Measurements from ENCODE around the gene RWDD2A.

Gene RWDD2A

DNA sequence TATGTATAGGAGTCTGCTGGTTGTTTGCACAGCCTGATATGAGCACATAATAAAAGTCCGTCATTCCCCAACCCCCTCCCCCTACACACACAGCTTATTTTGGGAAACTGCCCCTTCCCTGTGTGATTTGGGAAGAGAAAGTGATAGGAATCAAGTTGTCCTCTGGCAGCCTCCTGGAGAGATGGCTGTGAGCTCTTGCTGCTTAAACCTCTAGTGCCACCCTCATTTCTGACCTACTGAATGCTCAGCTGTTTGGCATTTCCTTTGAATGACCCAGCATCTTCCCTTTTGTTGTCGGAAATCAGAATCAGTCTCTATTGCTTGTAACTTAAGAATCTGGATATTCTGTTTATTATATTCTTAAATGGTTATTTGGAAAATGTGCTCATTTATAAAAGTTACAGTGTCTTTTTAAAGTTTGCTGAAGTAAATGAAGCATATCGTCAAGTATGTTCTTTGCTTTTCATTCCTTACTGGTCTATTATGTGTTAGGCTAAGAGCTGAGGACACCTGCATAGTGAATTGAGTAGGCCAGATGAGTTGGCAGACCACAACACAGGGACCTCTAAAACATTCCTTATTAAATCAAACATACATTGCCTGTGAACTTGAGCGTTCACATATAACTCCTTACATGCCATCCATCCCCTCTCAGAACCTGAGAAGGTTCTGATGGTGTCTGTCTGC, 5.5 kb downstream of the RWDD2A start:
- DNase-seq (ENCODE audit: low read depth), result no peak

DNA sequence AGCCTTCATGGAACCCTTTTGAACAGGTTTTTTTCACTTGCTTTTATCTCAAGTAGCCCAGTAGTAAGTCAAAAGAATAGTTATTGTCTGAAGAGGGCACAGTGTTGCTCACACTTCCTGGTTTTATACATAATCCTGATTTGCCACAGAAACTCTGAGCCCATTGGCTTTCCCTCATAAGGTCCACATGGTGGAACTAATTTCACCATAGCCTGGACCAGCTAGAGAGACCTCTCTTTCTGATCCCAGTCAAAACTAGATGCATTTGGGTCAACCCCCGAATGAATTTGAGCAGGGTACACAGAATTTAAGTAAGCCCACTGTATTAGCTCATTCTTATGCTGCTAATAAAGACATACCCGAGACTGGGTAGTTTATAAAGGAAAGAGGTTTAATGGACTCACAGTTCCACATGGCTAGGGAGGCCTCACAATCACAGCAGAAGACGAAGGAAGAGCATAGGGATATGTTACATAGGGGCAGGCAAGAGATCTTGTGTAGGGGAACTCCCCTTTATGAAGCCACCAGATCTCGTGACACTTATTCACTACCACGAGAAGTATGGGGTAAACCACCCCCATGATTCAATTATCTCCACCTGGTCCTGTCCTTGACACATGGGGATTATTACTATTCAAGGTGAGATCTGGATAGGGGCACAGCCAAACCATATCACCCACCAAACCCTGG, 6.2 kb downstream of the RWDD2A start:
- no peak for DNase-seq (ENCODE audit: low read depth)

DNA sequence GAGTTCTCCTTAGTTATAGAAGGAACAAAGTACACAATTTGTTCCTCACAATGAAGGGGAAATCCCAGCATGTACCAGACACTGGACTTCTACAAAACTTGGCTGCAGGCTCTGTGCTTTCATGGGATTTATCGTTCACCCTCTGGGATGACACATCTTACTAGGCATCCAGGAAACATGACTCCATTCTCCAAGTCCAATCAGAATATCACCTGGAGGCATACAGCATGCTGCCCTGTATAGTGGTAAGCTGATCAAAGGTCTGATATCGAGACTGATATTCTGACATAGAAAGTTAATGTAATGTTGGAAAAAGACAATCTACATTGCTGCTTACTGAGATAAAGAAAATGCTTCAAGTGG, 6.7 kb downstream of the RWDD2A start:
- DNase-seq (ENCODE audit: low read depth), result no peak

DNA sequence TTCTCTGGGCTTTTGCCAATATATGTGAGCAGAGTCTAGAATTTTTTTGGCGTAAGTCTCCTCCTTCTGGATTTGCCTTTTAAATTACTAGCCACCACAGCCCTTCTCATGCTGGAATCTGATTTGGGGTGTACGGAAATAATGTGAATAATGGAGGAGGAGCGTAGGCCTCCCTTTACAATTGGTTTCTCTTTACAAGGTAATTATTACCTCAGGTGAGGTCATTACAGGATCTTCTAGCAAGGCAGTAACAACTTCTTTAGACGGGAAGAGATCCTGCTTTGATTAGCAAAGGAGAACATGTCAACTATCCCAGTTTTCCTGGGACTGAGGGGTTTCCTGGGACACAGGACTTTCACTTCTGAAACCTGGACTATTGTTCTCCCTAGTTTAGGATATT, 8.9 kb downstream of the RWDD2A start:
- DNase-seq (ENCODE audit: low read depth), result no peak

DNA sequence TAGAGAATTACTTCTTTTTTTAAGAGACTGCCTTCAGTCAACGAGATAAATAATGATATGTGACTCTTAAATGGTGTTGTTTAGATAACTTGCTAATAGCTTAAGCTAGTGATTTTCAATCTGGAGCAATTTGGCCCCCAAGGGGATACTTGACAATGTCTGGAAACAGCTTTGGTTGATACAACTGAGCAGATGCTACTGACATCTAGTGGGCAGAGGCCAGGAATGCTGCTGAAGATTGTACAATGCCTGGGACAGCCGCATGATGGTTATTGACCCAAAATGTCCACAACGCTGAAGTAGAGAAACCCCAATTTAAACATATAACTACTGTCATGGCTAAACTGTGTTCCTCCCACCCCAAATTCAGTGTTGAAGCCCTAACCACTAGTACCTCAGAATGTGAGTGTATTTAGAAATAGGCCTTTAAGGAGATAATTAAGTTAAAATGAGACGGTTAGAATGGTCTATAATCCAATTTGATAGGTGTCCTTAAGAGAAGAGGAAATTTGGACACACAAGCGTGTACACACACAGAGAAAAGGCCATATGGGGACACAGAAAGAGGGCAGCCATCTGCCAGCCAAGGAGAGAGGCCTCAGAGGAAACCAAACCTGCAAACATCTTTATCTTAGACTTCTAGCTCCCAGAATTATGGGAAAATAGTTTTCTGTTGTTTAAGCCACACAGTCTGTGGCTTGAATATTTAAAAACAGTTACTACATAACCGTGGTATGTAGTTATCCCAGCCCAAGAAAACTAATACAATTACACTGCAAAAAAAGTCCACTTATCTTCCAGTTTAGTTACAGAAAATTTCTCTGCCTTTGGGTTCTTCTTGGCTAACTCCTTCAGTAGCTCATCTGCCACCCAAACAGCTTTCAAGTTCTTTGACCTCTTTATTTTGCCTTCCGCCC, 22.2 kb downstream of the RWDD2A start:
- peak; percentile 13 for DNase-seq (ENCODE audit: low read depth)

DNA sequence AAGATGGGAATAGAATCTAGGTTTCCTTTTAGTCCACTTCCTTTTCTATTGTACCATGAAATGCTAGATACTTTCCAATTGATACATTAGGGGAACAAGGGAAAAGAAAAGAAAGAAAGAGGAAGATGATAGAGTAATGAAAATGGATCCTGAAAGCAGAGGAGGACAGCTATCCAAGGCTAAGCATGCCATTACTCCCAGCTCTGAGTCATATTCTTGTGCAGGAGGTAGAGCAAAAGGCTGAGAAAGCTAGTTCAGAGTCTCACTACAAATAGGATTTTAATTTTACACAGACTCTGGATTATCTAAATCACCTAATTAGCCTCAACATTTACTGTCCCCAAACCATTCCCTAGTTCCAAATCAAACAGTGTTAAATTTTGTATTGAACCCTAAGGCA, 23.6 kb downstream of the RWDD2A start:
- no peak for DNase-seq (ENCODE audit: low read depth)

DNA sequence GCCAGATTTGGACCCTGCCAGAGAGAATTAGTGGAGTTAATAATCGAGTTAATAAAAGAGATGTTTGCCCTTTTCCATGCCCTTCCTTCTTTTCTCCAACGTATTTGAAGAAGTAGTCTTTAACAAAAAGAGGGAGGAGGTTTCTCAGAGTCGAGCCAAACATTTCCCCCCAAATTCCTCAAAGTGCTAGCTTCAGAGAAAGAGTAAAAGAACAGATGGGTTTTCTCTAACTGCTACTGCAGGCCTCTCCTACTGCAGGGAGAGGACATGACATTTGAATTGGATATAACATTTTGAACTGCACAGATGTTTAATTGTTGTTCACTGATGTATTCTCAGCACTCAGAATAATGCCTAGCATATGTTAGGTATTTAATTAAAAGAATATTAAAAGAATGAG, 25.5 kb downstream of the RWDD2A start:
- DNase-seq (ENCODE audit: low read depth), result no peak

DNA sequence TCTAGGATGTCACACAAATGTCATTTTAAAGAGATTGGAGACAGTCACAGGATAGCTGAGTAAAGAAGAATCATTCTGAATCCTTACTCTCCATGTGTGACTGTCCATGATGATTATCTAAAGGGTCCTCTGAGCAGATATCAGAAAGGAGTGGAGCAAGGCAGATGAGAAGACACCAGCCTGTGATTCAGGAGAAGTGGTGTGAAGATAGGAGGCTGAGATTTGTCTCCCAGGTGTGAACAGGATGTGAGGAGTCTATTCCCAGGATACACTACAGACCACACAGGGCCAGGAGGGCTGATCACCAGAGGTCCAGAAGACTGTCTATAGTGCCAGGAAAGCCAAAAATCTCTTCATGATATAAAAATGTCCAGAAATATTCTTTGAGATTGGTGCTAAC, 27.0 kb downstream of the RWDD2A start:
- no peak for DNase-seq (ENCODE audit: low read depth)

DNA sequence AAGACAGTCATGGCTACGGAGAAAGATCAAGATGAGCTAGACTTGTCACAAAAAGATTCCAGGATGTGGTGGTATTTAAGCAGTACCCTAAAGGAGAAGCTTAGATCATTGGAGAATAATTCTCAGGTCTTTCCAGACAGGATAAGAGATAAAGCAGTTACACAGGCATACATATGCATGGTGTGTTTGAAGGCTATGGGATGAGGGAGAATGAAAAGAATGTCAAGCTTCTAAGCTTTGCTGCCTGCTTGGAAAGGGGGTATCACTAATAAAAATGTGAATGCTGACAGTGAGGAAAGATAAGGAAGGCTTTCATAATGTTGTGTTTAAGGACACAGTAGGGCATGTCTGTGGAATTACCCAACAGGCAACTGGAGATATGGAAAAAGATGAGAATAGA, 28.1 kb downstream of the RWDD2A start:
- no peak for DNase-seq (ENCODE audit: low read depth)

DNA sequence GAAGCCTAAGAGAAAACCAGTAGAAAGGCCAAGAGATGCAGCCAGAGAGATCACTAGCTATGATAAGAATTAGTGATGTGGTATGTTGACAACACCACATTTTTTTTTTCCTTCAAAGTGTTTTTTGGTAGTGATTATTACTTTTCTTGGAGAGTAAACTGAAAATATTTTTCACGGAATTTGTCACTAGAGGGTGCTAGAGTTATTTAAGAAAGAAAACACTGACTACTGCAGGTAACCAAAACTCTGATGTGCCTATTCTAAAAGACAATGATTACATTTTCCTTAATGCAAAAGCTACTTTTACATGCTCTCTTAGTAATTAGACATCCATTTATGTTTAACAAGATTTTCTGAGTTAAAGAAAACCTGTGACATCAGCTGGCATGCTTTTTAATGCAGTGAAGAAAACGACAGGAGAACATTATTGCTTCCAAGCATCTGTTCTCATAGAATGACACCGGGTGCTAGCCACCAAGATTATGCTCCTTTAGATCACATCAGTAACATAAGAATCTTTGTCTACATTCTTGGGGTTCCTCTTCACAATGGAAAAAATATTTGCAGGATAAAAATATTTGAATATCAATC, 28.8 kb downstream of the RWDD2A start:
- DNase-seq (ENCODE audit: low read depth), result no peak

DNA sequence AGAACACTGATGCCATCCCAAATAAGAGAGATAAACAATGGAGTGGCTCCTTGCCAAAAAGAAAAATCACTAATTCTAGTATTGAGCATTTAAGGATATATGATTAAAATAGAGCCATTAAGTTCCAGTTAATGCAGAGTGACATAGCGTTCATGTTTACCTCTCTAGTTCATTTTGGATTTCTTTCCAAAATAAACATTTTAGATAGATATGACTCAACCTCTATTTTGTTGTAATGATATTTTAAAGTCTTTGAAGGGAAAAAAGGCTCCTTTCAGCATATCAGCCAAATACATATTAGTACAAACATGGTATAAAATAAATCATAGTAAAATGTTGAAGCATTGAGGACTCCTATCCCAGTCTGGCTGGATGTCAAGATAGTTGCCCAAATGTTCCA, 33.4 kb downstream of the RWDD2A start:
- DNase-seq (ENCODE audit: low read depth), result no peak

DNA sequence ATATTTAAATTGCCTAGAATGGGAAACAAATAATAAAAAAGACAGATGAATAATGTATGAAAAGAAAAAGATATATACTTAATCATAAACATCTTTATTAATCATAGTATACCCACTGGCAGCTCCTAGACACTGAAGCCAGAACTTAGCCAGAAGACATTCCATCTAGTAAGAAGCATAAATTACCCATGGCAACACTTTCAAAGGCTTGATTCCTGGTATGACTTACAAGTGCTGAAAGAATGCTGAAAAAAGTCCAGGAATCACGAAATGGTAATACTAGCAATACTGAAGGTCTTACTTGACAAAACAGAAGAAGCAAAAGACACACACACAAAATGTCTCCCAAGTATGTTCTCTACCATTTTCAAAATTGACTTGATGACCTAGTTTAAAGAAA, 38.0 kb downstream of the RWDD2A start:
- no peak for DNase-seq (ENCODE audit: low read depth)

DNA sequence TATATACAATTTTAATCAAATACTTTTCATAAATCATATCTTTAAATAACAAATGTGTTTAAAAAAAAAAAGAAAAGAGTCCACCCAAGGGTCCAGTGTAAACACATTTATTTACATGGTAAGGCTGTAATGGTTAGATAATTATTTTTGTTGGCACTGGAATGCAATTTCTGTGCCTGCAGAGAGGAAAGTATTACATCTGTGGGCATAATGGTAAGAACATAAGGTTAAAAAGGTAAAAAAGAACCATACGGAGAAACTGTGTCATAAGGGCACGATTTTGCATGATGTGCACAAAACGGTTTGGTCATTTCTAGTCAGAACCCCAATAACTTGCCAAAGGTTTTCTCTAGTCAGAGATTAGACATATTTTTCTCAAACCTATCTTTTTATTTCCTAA, 54.3 kb downstream of the RWDD2A start:
- DNase-seq (ENCODE audit: low read depth), result no peak

All from activated T-helper 1 cell treated with Interleukin-2 at 50 U/mL for 16 hours (primary cell).